Peyer's patch (tissue), 4 donors: ENCODE results near the gene PIF1.

ENCODE experiments used
- CTCF ChIP-seq, 6 experiments: fragments of 450-650 bp in 4 of 6; fragments of 200-600 bp in 2 of 6; sonication (generic) in 1 of 6; IDR thresholded peaks; one replicate each; pipeline ENCODE4 v1.5.1; 2017 to 2019; ENCODE audit warnings: antibody characterized with exemption in 6 of 6, mild to moderate bottlenecking in 3 of 6, moderate library complexity in 1 of 6
- POLR2A ChIP-seq, 2 donors: fragments of 450-650 bp; IDR thresholded peaks; one replicate each; pipeline ENCODE4 v1.5.1; 2017; ENCODE audit warnings: antibody characterized with exemption in 2 of 2, mild to moderate bottlenecking in 2 of 2, moderate library complexity in 2 of 2

- TF ChIP-seq CTCF (IDR thresholded peaks at IDR 0.05) = no peak
- TF ChIP-seq POLR2A (IDR thresholded peaks at IDR 0.05) = no peak
Observed at GRCh38 chr15:64803526-64803925, 21.9 kb downstream of the PIF1 start.
